Lung microvascular endothelial cell (primary cell): ENCODE measurements around the gene TJP1. TPM values are rescaled to one million over a fixed set of nuclear protein-coding genes. Genes with fewer than 3 reads are reported as not detected.
"Not testable (repeated sequence)": the region's sequence is repeated elsewhere in the genome, so short reads cannot be mapped to it uniquely, and the experiment has no call there.

Experiments
- DNase-seq, 2 donors: peaks; one replicate each; pipeline versions ENCODE4 v3.0.0 to v3.0.0-alpha.2; 2010; ENCODE audit warnings: low read depth in 2 of 2
- total RNA-seq: library from RNA; depleted of rRNA; stranded (reverse); fragments of >200 nt; gene quantifications from 2 replicates; pipeline ENCODE4 v1.2.1, GENCODE V29; 2014

TJP1 gene
- total RNA-seq, 1 donor from 2014 or later = 68.1 TPM

- DNase-seq = peak in 1 of 2 donors; percentile 21
These were observed 65.7 kb downstream of the TJP1 start for GRCh38 chr15:29756358-29757267.

- not testable (repeated sequence) for DNase-seq
These were observed 68.3 kb downstream of the TJP1 start for GRCh38 chr15:29754009-29754408.

- DNase-seq = no peak
These were observed 68.8 kb downstream of the TJP1 start for GRCh38 chr15:29753506-29753905.

- no peak for DNase-seq
These were observed 71.5 kb downstream of the TJP1 start for GRCh38 chr15:29750754-29751153.

- no peak for DNase-seq
These were observed 72.7 kb downstream of the TJP1 start for GRCh38 chr15:29749365-29750086.

- DNase-seq = peak; percentile 29 to 58
These were observed 74.3 kb downstream of the TJP1 start for GRCh38 chr15:29747837-29748417.

- no peak for DNase-seq
These were observed 78.8 kb downstream of the TJP1 start for GRCh38 chr15:29743475-29743874.

- peak in 1 of 2 donors; percentile 13 for DNase-seq
These were observed 81.5 kb downstream of the TJP1 start for GRCh38 chr15:29740692-29741311.

- DNase-seq = peak in 1 of 2 donors; percentile 60
These were observed 85.6 kb downstream of the TJP1 start for GRCh38 chr15:29736744-29737020.

- no peak for DNase-seq
These were observed 86.1 kb downstream of the TJP1 start for GRCh38 chr15:29736012-29736743.

GRCh38 chr15:29734917-29735572, 87.2 kb downstream of the TJP1 start:
- no peak for DNase-seq

- DNase-seq = no peak
These were observed 90.4 kb downstream of the TJP1 start for GRCh38 chr15:29731865-29732264.

GRCh38 chr15:29730471-29730870, 91.8 kb downstream of the TJP1 start:
- DNase-seq = not testable (repeated sequence)

- no peak for DNase-seq
These were observed 93.8 kb downstream of the TJP1 start for GRCh38 chr15:29728418-29728817.

- no peak for DNase-seq
These were observed 94.4 kb downstream of the TJP1 start for GRCh38 chr15:29727871-29728270.

GRCh38 chr15:29726553-29726952, 95.7 kb downstream of the TJP1 start:
- no peak for DNase-seq

GRCh38 chr15:29724026-29724425, 98.2 kb downstream of the TJP1 start:
- DNase-seq = no peak

- no peak for DNase-seq
These were observed 108.5 kb downstream of the TJP1 start for GRCh38 chr15:29713784-29714183.

GRCh38 chr15:29712149-29712885, 110.0 kb downstream of the TJP1 start:
- DNase-seq = no peak

- no peak for DNase-seq
These were observed 110.7 kb downstream of the TJP1 start for GRCh38 chr15:29711531-29711930.
